ENCODE results near the gene ANTXR1. TPM values are rescaled to one million over a fixed set of nuclear protein-coding genes. Genes with fewer than 3 reads are reported as not detected.

The ANTXR1 gene
- total and polyA plus RNA-seq, 11 donors = 5.8 to 75.2 (median 23.3) TPM

- Histone ChIP-seq H3K9me3 (no peaks in the 10 kb centered on the region), H3K27me3 (peaks cover 0 to 41% (median 14%) of the 10 kb centered on the region in 9 donors), H3K27ac (peak overlapping the region in 8 of 12 donors; percentile 55 to 89 (median 77)), H3K4me3 (peak overlapping the region; percentile 65 to 83 (median 72)), H3K4me1 (peaks cover 0 to 20% (median 10%) of the 10 kb centered on the region in 12 donors), H3K36me3 (no peaks in the 10 kb centered on the region)
- intact Hi-C loops (cut with DNase I) = loop anchor here in 7 of 10 donors (1.0 to 10.0 kb wide), 5 partner anchors 70 to 295 kb away; no protein-coding TSS in a partner anchor
- DNase-seq (peak; percentile 66 to 80 (median 77)), ATAC-seq (peak; percentile 65 to 78 (median 71))
- 13 to 16% (median 14%) methylated on average over 27 of the region's 27 CpGs for WGBS, 4 donors
- TF ChIP-seq POLR2A (IDR thresholded peaks at IDR 0.05) (no peak), CTCF (IDR thresholded peaks at IDR 0.05) (peak; percentile 51 to 86 (median 75))
Measured at GRCh38 chr2:69012310-69013141, 453 bp upstream of the ANTXR1 start.

GRCh38 chr2:69013840-69014821, 1.2 kb downstream of the ANTXR1 start:
- Histone ChIP-seq H3K4me3 (peak overlapping the region; percentile 65 to 83 (median 72)), H3K9me3 (no peaks in the 10 kb centered on the region), H3K27ac (peak overlapping the region in 11 of 12 donors; percentile 39 to 89 (median 76)), H3K4me1 (peaks cover 0 to 27% (median 10%) of the 10 kb centered on the region in 12 donors), H3K36me3 (no peaks in the 10 kb centered on the region), H3K27me3 (peaks cover 0 to 41% (median 14%) of the 10 kb centered on the region in 9 donors)
- 3 to 7% (median 4%) methylated on average over 19 to 20 of the region's 20 CpGs for WGBS, 4 donors
- intact Hi-C loops (cut with DNase I) = loop anchor here in 7 of 10 donors (1.0 to 10.0 kb wide), 5 partner anchors 72 to 293 kb away; no protein-coding TSS in a partner anchor
- TF ChIP-seq POLR2A (IDR thresholded peaks at IDR 0.05) = no peak
- TF ChIP-seq CTCF (IDR thresholded peaks at IDR 0.05) = no peak
- DNase-seq (no peak), ATAC-seq (peak in 1 of 4 donors; percentile 17)

GRCh38 chr2:69017080-69017479, 4.1 kb downstream of the ANTXR1 start:
- ATAC-seq = peak in 1 of 4 donors; percentile 32
- peak overlapping the region in 1 of 12 donors; percentile 20 for H3K27ac ChIP-seq

More at GRCh38 chr2:69017080-69017479, 4.1 kb downstream of the ANTXR1 start:
- Histone ChIP-seq H3K4me1 (peaks cover 0 to 39% (median 19%) of the 10 kb centered on the region in 12 donors), H3K4me3 (peak overlapping the region in 3 of 12 donors; percentile 6 to 33 (median 28)), H3K36me3 (no peaks in the 10 kb centered on the region), H3K9me3 (no peaks in the 10 kb centered on the region), H3K27me3 (peaks cover 0 to 41% (median 14%) of the 10 kb centered on the region in 9 donors)
- 66 to 72% (median 69%) methylated on average over 5 of the region's 5 CpGs for WGBS, 4 donors
- no peak for TF ChIP-seq CTCF (IDR thresholded peaks at IDR 0.05)
- no peak for TF ChIP-seq POLR2A (IDR thresholded peaks at IDR 0.05)
- intact Hi-C loops (cut with DNase I) = loop anchor here in 2 of 10 donors (10.0 kb wide), 2 partner anchors 148 to 168 kb away; no protein-coding TSS in a partner anchor
- no peak for DNase-seq
